ENCODE results near the gene C3.

Gene C3

DNA sequence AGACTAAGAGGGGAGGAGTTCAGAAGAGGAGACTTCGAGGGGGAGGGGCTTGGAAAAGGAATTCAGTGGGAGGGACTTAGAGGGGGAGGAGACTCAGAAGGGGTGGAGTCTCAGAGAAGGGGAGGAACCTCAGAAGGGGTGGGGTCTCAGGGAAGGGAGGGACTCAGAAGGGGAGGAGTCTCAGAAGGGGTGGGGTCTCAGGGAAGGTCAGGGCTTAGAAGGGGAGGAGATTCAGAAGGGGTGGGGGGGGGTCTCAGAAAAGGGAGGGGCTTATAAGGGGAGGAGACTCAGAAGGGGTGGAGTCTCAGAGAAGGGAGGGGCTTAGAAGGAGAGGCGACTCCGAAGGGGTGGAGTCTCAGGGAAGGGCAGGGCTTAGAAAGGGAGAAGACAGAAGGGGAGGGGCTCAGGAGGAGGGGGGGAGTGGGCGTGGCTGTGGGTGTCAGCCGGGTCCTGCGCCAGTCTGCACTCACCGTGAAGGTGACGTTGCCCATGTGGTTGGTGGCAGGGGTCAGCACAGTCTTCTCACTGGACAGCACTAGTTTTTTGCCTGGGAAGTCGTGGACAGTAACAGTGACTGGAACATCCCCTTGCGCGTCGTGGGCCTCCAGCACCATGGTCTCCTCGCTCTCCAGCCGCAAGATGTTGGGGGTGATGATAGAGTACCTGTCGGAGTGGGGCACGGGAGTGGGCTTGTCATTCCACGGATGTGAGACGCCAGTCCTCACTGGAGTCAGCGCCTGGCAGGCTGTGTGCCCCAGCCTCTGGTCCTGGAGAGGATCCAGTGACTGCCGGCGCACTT, 1.5 kb downstream of the C3 start:
- TF ChIP-seq, protein P1, sequence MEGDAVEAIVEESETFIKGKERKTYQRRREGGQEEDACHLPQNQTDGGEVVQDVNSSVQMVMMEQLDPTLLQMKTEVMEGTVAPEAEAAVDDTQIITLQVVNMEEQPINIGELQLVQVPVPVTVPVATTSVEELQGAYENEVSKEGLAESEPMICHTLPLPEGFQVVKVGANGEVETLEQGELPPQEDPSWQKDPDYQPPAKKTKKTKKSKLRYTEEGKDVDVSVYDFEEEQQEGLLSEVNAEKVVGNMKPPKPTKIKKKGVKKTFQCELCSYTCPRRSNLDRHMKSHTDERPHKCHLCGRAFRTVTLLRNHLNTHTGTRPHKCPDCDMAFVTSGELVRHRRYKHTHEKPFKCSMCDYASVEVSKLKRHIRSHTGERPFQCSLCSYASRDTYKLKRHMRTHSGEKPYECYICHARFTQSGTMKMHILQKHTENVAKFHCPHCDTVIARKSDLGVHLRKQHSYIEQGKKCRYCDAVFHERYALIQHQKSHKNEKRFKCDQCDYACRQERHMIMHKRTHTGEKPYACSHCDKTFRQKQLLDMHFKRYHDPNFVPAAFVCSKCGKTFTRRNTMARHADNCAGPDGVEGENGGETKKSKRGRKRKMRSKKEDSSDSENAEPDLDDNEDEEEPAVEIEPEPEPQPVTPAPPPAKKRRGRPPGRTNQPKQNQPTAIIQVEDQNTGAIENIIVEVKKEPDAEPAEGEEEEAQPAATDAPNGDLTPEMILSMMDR (IDR thresholded peaks at IDR 0.05; ENCODE audit: insufficient read depth, low read length, poor library complexity, severe bottlenecking), result no peak
- no peak for DNase-seq (ENCODE audit: extremely low read depth, insufficient read length)
- Histone ChIP-seq H3K36me3 (ENCODE audit: control insufficient read depth, insufficient read depth, low read length) (no peaks in the 10 kb centered on the region), H3K4me3 (replicated peaks; ENCODE audit: low read depth, low read length) (no peak overlapping the region), H3K27me3 (replicated peaks; ENCODE audit: control insufficient read depth, insufficient read depth, low read length) (no peaks in the 10 kb centered on the region)

DNA sequence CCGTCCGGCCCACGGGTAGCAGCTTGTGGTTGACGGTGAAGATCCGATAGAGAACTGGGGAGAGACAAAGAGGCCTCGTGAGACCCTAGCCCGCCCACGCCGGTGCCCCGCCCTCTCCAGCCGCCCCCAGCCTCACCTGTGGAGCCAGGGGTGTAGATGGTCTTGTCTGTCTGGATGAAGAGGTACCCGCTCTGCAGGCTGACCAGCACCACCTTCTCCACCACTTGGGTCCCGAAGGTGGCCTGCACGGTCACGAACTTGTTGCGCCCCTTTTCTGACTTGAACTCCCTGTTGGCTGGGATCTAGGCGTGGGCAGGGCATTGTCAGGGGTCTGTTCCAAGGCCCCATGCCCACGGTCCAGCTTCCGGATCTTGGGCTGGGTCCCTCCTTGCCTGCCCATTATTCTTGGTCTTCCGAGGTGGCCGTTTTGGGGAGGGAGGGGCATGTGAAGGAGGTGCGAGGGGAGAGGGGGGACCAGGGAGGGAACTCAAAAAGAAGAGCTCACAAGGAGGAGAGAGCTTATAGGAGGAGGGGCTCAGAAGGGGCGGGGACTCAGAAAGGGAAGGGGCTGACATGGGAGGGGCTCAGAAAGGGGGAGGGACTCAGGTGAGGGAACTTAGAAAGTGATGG, 2.2 kb downstream of the C3 start:
- TF ChIP-seq, protein P1 (IDR thresholded peaks at IDR 0.05; ENCODE audit: insufficient read depth, low read length, poor library complexity, severe bottlenecking), result no peak
- H3K36me3 ChIP-seq (ENCODE audit: control insufficient read depth, insufficient read depth, low read length), result no peaks in the 10 kb centered on the region
- H3K27me3 ChIP-seq (replicated peaks; ENCODE audit: control insufficient read depth, insufficient read depth, low read length), result no peaks in the 10 kb centered on the region
- DNase-seq (ENCODE audit: extremely low read depth, insufficient read length), result no peak
- H3K4me3 ChIP-seq (replicated peaks; ENCODE audit: low read depth, low read length), result no peak overlapping the region

DNA sequence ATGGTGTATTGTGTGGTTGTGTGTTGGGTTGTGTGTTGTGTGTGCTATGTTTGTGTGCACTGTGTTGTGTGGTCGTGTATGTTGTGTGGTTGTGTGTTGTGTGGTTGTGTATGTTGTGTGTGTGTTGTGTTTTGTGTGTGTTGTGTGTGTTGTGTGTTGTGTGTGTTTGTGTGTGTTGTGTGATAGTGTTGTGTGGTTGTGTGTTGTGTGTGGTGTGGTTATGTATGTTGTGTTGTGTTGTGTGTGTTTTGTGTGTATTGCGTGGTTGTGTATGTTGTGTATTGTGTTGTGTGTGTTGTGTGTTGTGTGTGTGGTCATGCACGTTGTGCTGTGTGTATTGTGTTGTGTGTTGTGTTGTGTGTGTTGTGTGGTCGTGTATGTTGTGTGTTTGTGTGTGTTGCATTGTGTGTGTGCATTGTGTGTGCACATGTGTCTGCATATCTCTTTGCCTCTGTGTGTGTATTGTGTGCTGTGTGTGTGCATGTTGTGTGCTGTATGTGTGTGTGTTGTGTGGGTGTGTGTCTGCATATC, 2.9 kb downstream of the C3 start:
- Histone ChIP-seq H3K36me3 (ENCODE audit: control insufficient read depth, insufficient read depth, low read length) (no peaks in the 10 kb centered on the region), H3K27me3 (replicated peaks; ENCODE audit: control insufficient read depth, insufficient read depth, low read length) (no peaks in the 10 kb centered on the region), H3K4me3 (replicated peaks; ENCODE audit: low read depth, low read length) (no peak overlapping the region)
- no peak for DNase-seq (ENCODE audit: extremely low read depth, insufficient read length)
- TF ChIP-seq, protein P1 (IDR thresholded peaks at IDR 0.05; ENCODE audit: insufficient read depth, low read length, poor library complexity, severe bottlenecking), result no peak

DNA sequence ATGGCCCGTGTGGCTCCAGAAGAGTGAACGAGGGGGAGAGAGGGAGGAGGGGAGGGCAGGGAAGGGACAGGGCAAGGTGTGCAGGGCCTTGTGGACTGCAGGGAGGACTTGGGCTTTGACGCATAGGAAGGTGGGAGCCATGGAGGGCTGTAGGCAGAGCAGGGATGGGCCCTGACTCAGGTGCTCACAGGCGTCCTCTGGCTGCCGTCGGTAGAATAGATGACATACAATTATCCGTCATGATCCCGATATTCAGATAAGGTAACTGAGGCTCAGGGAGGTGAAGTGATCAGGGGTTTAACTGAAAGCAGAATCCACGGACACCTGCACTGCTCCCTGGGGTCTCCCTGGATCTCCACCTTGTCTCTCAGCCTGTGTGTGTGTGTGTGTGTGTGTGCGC, 3.4 kb downstream of the C3 start:
- H3K27me3 ChIP-seq (replicated peaks; ENCODE audit: control insufficient read depth, insufficient read depth, low read length), result no peaks in the 10 kb centered on the region
- TF ChIP-seq, protein P1 (IDR thresholded peaks at IDR 0.05; ENCODE audit: insufficient read depth, low read length, poor library complexity, severe bottlenecking), result no peak
- H3K4me3 ChIP-seq (replicated peaks; ENCODE audit: low read depth, low read length), result no peak overlapping the region
- no peaks in the 10 kb centered on the region for H3K36me3 ChIP-seq (ENCODE audit: control insufficient read depth, insufficient read depth, low read length)
- no peak for DNase-seq (ENCODE audit: extremely low read depth, insufficient read length)

DNA sequence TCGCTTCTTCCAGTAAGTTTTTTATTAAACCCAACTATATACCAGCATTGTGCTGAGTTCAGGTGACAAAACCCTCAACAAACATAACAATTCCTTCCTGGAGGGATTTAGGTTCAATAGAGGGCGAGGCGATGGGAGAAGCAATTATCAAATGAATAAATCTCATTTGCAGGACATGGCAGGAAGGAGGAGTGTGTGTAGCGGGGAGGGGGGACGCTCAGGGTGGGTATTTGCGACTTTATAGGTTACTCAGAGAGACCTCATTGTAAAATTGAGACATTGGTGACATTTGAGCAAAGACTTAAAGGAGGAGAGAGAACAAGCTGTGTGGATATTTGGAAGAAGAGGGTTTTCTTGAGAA, 3.9 kb downstream of the C3 start:
- H3K27me3 ChIP-seq (replicated peaks; ENCODE audit: control insufficient read depth, insufficient read depth, low read length), result no peaks in the 10 kb centered on the region
- no peak overlapping the region for H3K4me3 ChIP-seq (replicated peaks; ENCODE audit: low read depth, low read length)
- TF ChIP-seq, protein P1 (IDR thresholded peaks at IDR 0.05; ENCODE audit: insufficient read depth, low read length, poor library complexity, severe bottlenecking), result no peak
- no peaks in the 10 kb centered on the region for H3K36me3 ChIP-seq (ENCODE audit: control insufficient read depth, insufficient read depth, low read length)
- DNase-seq (ENCODE audit: extremely low read depth, insufficient read length), result no peak

Data from GM06990 (cell line).